Coronary artery (tissue), 2 donors: Measurements from ENCODE around the gene KLHDC8A.
A peak's percentile ranks its signal among the peaks of the same experiment; 100 is the strongest.

Experiments used
- DNase-seq: peaks from one replicate; pipeline ENCODE4 v3.0.0-alpha.2; 2017; ENCODE audit warnings: low spot score
- H3K27ac ChIP-seq, 2 donors: fragments of 200-600 bp; sonication (generic); one replicate each; pipeline ENCODE4 v1.5.1; 2016 to 2019
- H3K4me3 ChIP-seq: fragments of 200-600 bp; sonication (generic); 2 replicates; pipeline ENCODE4 v1.5.1; 2016; ENCODE audit warnings: mild to moderate bottlenecking, moderate library complexity
- TF ChIP-seq, protein P1 (sequence below): fragments of 200-600 bp; sonication (generic); IDR thresholded peaks from one replicate; pipeline ENCODE4 v1.5.1; 2019; ENCODE audit warnings: antibody characterized with exemption

KLHDC8A gene

DNA sequence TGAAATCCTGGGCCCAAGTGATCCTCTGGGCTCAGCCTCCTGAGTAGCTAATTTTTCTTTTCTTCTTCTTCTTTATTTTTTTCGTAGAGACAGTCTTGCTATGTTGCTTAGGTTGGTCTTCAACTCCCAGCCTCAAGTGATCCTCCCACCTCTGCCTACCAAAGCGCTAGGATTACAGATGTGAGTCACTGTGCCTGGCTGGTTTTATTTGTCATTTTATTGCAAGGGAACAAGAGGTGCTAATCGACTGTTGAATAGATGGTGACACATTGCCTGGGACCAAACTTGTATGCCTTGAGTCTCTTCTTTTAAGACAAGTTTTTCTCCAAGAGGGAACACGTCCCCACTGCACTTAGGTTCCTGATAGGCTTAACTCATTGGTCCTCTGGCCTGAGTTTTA lies 20.0 kb upstream of the KLHDC8A start:
- no peak overlapping the region for H3K4me3 ChIP-seq
- TF ChIP-seq, protein P1, sequence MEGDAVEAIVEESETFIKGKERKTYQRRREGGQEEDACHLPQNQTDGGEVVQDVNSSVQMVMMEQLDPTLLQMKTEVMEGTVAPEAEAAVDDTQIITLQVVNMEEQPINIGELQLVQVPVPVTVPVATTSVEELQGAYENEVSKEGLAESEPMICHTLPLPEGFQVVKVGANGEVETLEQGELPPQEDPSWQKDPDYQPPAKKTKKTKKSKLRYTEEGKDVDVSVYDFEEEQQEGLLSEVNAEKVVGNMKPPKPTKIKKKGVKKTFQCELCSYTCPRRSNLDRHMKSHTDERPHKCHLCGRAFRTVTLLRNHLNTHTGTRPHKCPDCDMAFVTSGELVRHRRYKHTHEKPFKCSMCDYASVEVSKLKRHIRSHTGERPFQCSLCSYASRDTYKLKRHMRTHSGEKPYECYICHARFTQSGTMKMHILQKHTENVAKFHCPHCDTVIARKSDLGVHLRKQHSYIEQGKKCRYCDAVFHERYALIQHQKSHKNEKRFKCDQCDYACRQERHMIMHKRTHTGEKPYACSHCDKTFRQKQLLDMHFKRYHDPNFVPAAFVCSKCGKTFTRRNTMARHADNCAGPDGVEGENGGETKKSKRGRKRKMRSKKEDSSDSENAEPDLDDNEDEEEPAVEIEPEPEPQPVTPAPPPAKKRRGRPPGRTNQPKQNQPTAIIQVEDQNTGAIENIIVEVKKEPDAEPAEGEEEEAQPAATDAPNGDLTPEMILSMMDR = no peak
- no peak for DNase-seq
- H3K27ac ChIP-seq = no peak overlapping the region

DNA sequence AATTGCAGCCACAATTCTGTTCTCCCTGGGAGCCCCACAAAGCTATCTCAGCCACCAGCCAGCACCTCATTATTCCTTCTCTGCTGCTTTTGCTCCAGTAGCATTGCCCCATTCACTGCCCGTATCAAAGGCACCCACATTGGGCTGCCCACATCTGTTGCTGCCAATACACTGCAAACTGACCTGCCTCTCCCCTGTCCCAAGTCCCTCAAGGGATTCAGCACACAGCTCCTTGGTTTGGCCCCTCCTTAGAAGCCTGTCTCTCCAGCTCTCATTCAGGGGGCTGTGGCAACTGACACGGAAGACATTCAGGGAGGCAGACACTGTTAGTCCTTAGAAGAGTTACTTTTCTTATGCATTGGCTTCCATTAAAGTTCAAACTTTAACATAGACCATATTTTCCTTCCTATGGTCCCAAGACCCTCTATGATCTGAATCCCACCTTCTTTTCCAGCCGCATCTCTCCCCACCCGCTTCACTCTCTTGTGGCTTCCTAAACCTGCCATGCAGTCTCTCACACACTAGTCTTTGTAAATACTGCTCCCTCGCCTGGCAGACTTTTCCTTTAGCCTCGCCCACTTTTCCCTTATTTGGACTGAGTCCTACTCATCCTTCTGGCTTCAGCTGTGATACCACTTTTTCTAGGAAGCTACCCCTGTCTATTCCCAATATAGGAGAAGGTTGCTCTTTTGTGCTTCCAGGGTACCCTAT lies 19.3 kb upstream of the KLHDC8A start:
- H3K27ac ChIP-seq = no peak overlapping the region
- DNase-seq = no peak
- TF ChIP-seq, protein P1 = no peak
- no peak overlapping the region for H3K4me3 ChIP-seq

DNA sequence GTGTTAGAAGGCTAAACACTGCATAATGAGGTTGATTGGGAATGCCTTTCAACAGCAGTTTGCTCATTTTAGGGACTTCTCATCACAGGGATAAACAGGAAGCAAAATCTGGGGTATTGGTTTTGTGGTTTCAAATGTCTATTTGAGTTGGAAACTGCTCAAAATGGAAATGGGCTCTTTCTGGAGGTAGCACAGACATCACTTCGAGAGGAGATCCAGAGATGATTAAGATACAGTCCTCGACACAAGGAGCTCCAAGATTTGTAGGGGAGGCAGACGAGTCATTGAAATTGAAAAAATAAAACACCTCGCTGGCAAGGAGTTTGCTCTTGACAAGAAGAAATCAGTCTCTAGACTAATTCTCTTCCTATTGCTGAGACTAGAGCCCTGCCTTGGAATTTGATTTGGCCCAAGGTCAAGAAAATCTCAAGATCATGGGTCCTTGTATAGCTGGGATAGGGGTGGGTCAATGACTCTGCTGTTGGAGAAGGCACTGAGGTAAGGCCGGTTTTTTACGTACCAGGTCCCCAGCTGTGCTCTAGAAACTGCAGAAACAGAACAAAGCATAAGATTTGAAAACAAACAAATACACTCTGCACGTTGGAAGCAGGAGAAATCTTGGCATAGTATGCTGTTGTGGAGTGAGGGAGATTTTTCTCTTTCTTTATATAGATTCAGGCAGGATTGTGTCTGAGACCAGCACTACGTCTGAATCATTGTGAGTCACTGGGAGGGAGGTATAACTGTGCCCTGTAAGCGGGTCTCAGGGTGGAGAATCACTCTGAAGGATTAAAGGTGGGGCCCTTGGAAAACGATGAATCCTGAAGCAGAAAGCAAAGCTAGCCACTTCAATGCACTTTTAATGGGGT lies 17.7 kb upstream of the KLHDC8A start:
- DNase-seq = no peak
- TF ChIP-seq, protein P1 = no peak
- Histone ChIP-seq H3K4me3 (no peak overlapping the region), H3K27ac (peak overlapping the region in 1 of 2 donors; percentile 35)

DNA sequence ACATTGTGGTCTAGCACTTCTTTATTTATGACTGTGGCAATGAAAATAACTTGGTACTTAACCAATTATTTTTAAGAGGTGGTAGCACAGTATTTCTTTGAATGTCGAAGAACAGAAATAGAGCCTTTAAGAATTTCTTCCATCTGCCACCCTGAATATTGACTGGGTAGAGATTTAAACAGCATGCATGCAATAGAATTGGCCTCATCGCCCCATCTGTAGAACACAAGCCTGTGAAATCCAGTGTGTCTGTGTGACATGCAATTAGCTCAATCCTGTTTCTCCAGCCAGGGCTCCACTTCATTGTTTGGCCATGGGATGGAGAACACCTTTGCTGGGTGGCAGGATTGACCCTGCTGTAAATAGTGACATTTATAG lies 17.1 kb upstream of the KLHDC8A start:
- no peak overlapping the region for H3K27ac ChIP-seq
- no peak for DNase-seq
- no peak overlapping the region for H3K4me3 ChIP-seq
- TF ChIP-seq, protein P1 = no peak

DNA sequence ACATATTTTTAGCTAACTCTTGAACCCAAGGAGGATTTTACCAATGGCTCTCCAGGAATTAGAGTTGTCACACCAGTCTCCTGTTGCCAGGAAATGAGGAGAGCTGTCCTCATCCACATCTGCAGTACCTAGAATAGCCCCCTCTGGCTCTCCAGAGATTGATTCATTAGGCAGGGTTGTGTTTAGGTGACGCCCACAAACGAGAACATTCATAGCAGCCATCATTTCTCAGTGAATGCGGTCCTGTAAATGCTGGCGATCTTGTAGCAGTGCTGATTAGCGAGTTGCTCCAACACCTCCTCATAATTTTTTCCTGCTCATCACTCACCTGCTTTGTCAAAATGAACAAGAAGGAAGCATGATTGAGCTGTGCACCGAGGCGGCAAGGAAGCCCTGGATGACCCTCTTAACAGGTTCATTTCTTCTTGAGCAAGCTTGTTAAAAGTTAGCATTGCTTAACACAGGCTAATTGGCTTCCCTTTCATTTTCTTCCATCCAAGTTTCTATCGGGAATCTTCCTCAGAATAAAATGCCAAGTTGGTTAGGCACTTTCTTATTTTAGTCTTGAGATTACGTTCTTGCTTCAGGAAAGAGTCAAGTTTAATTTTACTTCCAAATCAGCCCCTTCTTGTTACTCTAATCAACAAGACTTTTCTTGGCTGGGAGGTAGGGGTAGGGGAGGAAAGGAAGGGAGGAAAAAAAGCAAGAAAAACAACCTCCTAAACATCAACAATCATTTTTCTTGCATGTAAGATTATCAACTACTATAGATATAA lies 16.5 kb upstream of the KLHDC8A start:
- TF ChIP-seq, protein P1 = no peak

DNA sequence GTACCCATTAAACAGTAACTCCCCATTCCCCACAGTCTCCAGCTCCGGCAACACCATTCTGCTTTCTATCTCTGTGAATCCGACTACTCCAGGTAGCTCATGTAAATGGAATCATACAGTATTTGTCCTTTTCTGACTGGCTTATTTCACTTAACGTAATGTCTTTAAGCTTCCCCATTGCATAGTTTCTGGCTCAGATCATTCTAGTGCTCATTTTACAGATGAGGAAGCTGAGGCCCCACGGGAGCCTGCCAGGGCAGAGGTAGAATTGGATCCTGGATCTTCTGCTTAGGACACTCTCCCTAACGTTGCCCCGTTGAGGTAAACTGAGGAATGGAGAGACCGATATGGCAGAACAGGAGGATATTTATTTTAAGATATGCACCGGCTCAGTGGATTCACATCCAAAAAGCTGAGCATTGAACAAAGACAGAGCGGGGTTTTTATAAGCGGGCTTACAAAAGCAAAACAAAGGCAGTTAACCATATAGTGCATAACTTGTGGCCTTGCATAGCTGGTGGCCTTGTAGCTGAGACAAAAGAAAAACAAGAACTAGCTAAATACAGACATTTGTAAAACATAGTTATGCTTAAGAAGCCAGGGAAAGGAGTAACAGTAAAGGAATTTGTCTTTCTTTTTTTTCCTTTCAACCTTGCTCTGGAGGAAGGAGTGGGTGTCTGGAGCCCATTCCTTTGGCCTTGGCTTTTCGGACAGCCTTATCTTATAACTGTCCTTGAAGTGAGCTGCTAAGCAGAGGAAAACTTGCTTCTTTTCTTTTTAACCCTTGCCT lies 15.3 kb upstream of the KLHDC8A start:
- H3K27ac ChIP-seq = no peak overlapping the region
- no peak overlapping the region for H3K4me3 ChIP-seq
- DNase-seq = no peak
- TF ChIP-seq, protein P1 = no peak

More for the DNA sequence above, 16.5 kb upstream of the KLHDC8A start:
- no peak overlapping the region for H3K4me3 ChIP-seq
- no peak for DNase-seq
- peak overlapping the region in 1 of 2 donors; percentile 6 for H3K27ac ChIP-seq
